GM12873 (cell line): Measurements from ENCODE around the gene PLEKHA6.

ENCODE experiments used
- CTCF ChIP-seq: IDR thresholded peaks from 2 replicates; pipeline ENCODE4 v1.5.1; 2012; ENCODE audit warnings: low read depth, mild to moderate bottlenecking, moderate library complexity, low read length, control low read depth; ENCODE audit not compliant: insufficient read depth; ENCODE audit errors: missing control alignments

Gene PLEKHA6

GRCh38 chr1:204404629-204405028 lies 44.9 kb upstream of the PLEKHA6 start:
- no peak for TF ChIP-seq CTCF

GRCh38 chr1:204402391-204402790 lies 42.7 kb upstream of the PLEKHA6 start:
- no peak for TF ChIP-seq CTCF

- no peak for TF ChIP-seq CTCF
These were observed 42.0 kb upstream of the PLEKHA6 start for GRCh38 chr1:204401730-204402129.

- no peak for TF ChIP-seq CTCF
These were observed 41.3 kb upstream of the PLEKHA6 start for GRCh38 chr1:204400882-204401510.

GRCh38 chr1:204398197-204399125 lies 38.7 kb upstream of the PLEKHA6 start:
- peak; percentile 94 for TF ChIP-seq CTCF

GRCh38 chr1:204396015-204396583 lies 36.4 kb upstream of the PLEKHA6 start:
- no peak for TF ChIP-seq CTCF

GRCh38 chr1:204391629-204392028 lies 31.9 kb upstream of the PLEKHA6 start:
- no peak for TF ChIP-seq CTCF
